Adrenal gland (tissue), 5 donors: ENCODE measurements around the gene CFD.

Source experiments
- CTCF ChIP-seq, 6 experiments: fragments of 450-650 bp in 4 of 6; fragments of 200-600 bp in 2 of 6; sonication (generic) in 1 of 6; IDR thresholded peaks; 1 replicate in 5 of 6; 2 replicates in 1 of 6; pipeline versions ENCODE4 v1.5.1 to v1.8.0; 2016 to 2021; ENCODE audit warnings: antibody characterized with exemption in 6 of 6, mild to moderate bottlenecking in 2 of 6, moderate library complexity in 1 of 6
- POLR2A ChIP-seq, 2 donors: fragments of 450-650 bp; IDR thresholded peaks; one replicate each; pipeline ENCODE4 v1.6.1; 2017; ENCODE audit warnings: antibody characterized with exemption in 2 of 2, mild to moderate bottlenecking in 2 of 2, moderate library complexity in 1 of 2
- donor health status: DM: no; HTN: no; CAD: no.

GRCh38 chr19:889662-890295, 30.3 kb downstream of the CFD start:
- TF ChIP-seq CTCF (IDR thresholded peaks at IDR 0.05) (no peak), POLR2A (IDR thresholded peaks at IDR 0.05) (no peak)
